OCI-LY3 (cell line): ENCODE results near the gene NDFIP2.

Experiments
- EZH2phosphoT487 ChIP-seq: fragments of 200-600 bp; shearing (Covaris generic); IDR thresholded peaks from 2 replicates; pipeline ENCODE4 v1.6.1; 2018; ENCODE audit warnings: antibody characterized with exemption, mixed run types, low read depth
- TF ChIP-seq, protein P1 (sequence below): fragments of 200-600, 300-600 bp; sonication (generic); IDR thresholded peaks from 2 replicates; pipeline ENCODE4 v1.5.1; 2014; ENCODE audit warnings: antibody characterized with exemption, low read length, low read depth

DNA sequence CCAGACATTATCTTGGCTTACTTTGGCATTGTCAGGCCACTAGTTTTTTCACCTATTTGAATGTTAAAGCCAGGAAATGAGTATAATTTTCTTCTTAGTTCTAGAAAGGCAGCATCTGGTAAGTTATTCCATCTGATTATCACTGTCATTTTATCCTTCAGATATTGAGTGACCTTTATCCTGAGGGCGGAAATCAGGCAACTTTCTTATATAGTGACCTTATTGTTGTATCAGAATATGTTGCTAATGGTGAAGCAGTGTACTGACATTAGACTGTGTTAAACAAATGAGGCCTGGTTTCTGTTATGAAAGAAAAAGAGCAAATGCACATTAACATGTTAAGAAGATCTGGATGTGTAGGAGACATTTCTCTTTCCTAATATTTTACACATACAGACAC lies 5.4 kb upstream of the NDFIP2 start:
- TF ChIP-seq, protein P1, sequence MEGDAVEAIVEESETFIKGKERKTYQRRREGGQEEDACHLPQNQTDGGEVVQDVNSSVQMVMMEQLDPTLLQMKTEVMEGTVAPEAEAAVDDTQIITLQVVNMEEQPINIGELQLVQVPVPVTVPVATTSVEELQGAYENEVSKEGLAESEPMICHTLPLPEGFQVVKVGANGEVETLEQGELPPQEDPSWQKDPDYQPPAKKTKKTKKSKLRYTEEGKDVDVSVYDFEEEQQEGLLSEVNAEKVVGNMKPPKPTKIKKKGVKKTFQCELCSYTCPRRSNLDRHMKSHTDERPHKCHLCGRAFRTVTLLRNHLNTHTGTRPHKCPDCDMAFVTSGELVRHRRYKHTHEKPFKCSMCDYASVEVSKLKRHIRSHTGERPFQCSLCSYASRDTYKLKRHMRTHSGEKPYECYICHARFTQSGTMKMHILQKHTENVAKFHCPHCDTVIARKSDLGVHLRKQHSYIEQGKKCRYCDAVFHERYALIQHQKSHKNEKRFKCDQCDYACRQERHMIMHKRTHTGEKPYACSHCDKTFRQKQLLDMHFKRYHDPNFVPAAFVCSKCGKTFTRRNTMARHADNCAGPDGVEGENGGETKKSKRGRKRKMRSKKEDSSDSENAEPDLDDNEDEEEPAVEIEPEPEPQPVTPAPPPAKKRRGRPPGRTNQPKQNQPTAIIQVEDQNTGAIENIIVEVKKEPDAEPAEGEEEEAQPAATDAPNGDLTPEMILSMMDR: no peak
- TF ChIP-seq EZH2phosphoT487: no peak
